Mesothelial cell of epicardium (in vitro differentiated cells): ENCODE results near the gene TEX52. TPM values are rescaled to one million over a fixed set of nuclear protein-coding genes. Genes with fewer than 3 reads are reported as not detected.

Experiments
- DNase-seq, 2 experiments: peaks; one replicate each; pipeline ENCODE4 v3.0.0; 2021; ENCODE audit warnings: low spot score in 2 of 2; ENCODE audit not compliant: unreplicated experiment in 2 of 2
- H3K27ac Mint-ChIP-seq: 2 replicates; pipeline ENCODE4 v1.8.0; 2021; ENCODE audit warnings: mixed read lengths
- H3K27me3 Mint-ChIP-seq: 2 replicates; pipeline ENCODE4 v1.8.0; 2021; ENCODE audit warnings: low read depth, mixed read lengths
- H3K36me3 Mint-ChIP-seq: 2 replicates; pipeline ENCODE4 v1.8.0; 2021; ENCODE audit warnings: mixed read lengths
- H3K4me1 Mint-ChIP-seq: 2 replicates; pipeline ENCODE4 v1.8.0; 2021; ENCODE audit warnings: mixed read lengths
- H3K4me3 Mint-ChIP-seq: 2 replicates; pipeline ENCODE4 v1.8.0; 2021; ENCODE audit warnings: mild to moderate bottlenecking, moderate library complexity, mixed read lengths
- H3K9me3 Mint-ChIP-seq: 2 replicates; pipeline ENCODE4 v1.8.0; 2021; ENCODE audit warnings: mixed read lengths
- CTCF ChIP-seq: fragments of 200-600 bp; sonication (generic); IDR thresholded peaks from one replicate; pipeline ENCODE4 v1.5.0; 2021; ENCODE audit warnings: antibody characterized with exemption; ENCODE audit not compliant: unreplicated experiment
- total RNA-seq: library from RNA; stranded (reverse); gene quantifications from 3 replicates; pipeline ENCODE4 v1.2.1, GENCODE V29; 2021

Gene TEX52
- total RNA-seq, 1 donor from 2014 or later, result not detected

GRCh38 chr12:2804393-2805142 is 52.3 kb downstream of the TEX52 start:
- Mint-ChIP-seq H3K4me3 (no peak overlapping the region), H3K27ac (peak overlapping the region; percentile 71), H3K36me3 (peaks cover 32% of the 10 kb centered on the region), H3K9me3 (no peaks in the 10 kb centered on the region), H3K4me1 (peaks cover 11% of the 10 kb centered on the region), H3K27me3 (no peaks in the 10 kb centered on the region)
- DNase-seq, result no peak
- no peak for TF ChIP-seq CTCF

GRCh38 chr12:2803635-2804392 is 53.0 kb downstream of the TEX52 start:
- Mint-ChIP-seq H3K4me1 (peaks cover 11% of the 10 kb centered on the region), H3K9me3 (no peaks in the 10 kb centered on the region), H3K27me3 (no peaks in the 10 kb centered on the region), H3K36me3 (peaks cover 38% of the 10 kb centered on the region), H3K4me3 (no peak overlapping the region), H3K27ac (peak overlapping the region; percentile 71)
- no peak for TF ChIP-seq CTCF
- DNase-seq, result no peak

GRCh38 chr12:2801044-2801783 is 55.6 kb downstream of the TEX52 start:
- Mint-ChIP-seq H3K27me3 (no peaks in the 10 kb centered on the region), H3K36me3 (peaks cover 44% of the 10 kb centered on the region), H3K9me3 (no peaks in the 10 kb centered on the region), H3K27ac (no peak overlapping the region), H3K4me1 (peaks cover 28% of the 10 kb centered on the region), H3K4me3 (no peak overlapping the region)
- DNase-seq, result no peak
- TF ChIP-seq CTCF, result no peak

- no peak for TF ChIP-seq CTCF
- H3K4me3 Mint-ChIP-seq, result no peak overlapping the region
Measured at GRCh38 chr12:2800046-2800570, 56.7 kb downstream of the TEX52 start.

More at GRCh38 chr12:2800046-2800570, 56.7 kb downstream of the TEX52 start:
- DNase-seq, result no peak
- Mint-ChIP-seq H3K4me1 (peaks cover 28% of the 10 kb centered on the region), H3K27ac (no peak overlapping the region), H3K27me3 (no peaks in the 10 kb centered on the region), H3K9me3 (no peaks in the 10 kb centered on the region), H3K36me3 (peaks cover 44% of the 10 kb centered on the region)

Other genes with a start within 250 kb of the TEX52 start
- 84.7 to 98.4 TPM (median 93.3 TPM) in 3 replicates for gene FKBP4, start 62.1 kb downstream of the TEX52 start, total RNA-seq
- gene ITFG2, start 44.4 kb downstream of the TEX52 start, total RNA-seq, result 57.4 to 60.0 TPM (median 59.3 TPM) in 3 replicates
- 0.14 TPM in 1 of 3 replicates, not detected in the others for gene NRIP2, start 22.0 kb downstream of the TEX52 start, total RNA-seq
- gene FOXM1, start 20.1 kb upstream of the TEX52 start, total RNA-seq, result 22.6 to 25.4 TPM (median 24.9 TPM) in 3 replicates
- gene RHNO1, start 20.2 kb upstream of the TEX52 start, total RNA-seq, result 27.2 to 33.2 TPM (median 28.2 TPM) in 3 replicates
- gene TULP3, start 33.9 kb upstream of the TEX52 start, total RNA-seq, result 24.0 to 26.4 TPM (median 25.2 TPM) in 3 replicates
- 32.0 to 39.0 TPM (median 32.3 TPM) in 3 replicates for gene TEAD4, start 102.4 kb upstream of the TEX52 start, total RNA-seq
- 46.7 to 49.4 TPM (median 48.8 TPM) in 3 replicates for gene TSPAN9, start 220.3 kb upstream of the TEX52 start, total RNA-seq